HG03521 (cell line): ENCODE measurements around the gene NEBL.
"Not testable (repeated sequence)": the region's sequence is repeated elsewhere in the genome, so short reads cannot be mapped to it uniquely, and the experiment has no call there.

Source experiments
- ATAC-seq: cut with Tn5 transposase; IDR thresholded peaks from one replicate; pipeline ENCODE4 v1.9.1; 2021; ENCODE audit warnings: mild to moderate bottlenecking, moderate library complexity; ENCODE audit not compliant: unreplicated experiment

Gene NEBL, protein sequence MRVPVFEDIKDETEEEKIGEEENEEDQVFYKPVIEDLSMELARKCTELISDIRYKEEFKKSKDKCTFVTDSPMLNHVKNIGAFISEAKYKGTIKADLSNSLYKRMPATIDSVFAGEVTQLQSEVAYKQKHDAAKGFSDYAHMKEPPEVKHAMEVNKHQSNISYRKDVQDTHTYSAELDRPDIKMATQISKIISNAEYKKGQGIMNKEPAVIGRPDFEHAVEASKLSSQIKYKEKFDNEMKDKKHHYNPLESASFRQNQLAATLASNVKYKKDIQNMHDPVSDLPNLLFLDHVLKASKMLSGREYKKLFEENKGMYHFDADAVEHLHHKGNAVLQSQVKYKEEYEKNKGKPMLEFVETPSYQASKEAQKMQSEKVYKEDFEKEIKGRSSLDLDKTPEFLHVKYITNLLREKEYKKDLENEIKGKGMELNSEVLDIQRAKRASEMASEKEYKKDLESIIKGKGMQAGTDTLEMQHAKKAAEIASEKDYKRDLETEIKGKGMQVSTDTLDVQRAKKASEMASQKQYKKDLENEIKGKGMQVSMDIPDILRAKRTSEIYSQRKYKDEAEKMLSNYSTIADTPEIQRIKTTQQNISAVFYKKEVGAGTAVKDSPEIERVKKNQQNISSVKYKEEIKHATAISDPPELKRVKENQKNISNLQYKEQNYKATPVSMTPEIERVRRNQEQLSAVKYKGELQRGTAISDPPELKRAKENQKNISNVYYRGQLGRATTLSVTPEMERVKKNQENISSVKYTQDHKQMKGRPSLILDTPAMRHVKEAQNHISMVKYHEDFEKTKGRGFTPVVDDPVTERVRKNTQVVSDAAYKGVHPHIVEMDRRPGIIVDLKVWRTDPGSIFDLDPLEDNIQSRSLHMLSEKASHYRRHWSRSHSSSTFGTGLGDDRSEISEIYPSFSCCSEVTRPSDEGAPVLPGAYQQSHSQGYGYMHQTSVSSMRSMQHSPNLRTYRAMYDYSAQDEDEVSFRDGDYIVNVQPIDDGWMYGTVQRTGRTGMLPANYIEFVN

DNA sequence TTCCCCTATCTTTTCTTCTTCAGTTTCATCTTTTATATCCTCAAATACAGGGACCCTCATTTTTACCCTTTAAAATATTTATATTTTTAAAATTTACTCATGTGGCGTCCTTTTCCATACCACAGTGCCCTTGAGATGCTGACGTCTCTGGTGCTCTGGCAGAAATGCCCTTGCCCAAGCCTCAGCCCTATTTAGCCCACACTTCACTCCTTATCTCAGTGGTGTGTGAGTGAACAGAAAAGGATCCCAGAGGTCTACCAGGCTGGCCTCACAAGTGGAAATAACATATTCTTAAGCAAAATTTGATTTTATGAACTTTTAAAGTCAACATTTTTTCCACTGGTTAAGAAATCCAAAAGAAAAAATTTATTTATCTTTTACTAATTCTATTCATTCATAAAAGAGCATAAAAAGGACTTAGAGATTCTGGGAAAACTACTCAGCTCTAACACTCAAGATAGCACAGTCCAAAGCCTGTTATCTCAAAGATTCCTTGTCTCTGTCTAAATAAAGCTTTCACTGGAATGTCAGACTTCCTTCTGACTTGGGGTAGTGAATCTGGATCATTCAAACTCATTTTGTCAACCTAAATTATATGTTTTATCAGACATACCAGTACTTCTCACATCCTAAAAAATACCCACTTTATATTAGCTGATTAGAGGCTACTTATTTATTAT lies at the start of gene NEBL:
NEBL (minus strand) TSS at position 166 of the 680 bp plus-strand sequence; CDS start at position 60, 106 bp downstream.
- ATAC-seq: no peak

DNA sequence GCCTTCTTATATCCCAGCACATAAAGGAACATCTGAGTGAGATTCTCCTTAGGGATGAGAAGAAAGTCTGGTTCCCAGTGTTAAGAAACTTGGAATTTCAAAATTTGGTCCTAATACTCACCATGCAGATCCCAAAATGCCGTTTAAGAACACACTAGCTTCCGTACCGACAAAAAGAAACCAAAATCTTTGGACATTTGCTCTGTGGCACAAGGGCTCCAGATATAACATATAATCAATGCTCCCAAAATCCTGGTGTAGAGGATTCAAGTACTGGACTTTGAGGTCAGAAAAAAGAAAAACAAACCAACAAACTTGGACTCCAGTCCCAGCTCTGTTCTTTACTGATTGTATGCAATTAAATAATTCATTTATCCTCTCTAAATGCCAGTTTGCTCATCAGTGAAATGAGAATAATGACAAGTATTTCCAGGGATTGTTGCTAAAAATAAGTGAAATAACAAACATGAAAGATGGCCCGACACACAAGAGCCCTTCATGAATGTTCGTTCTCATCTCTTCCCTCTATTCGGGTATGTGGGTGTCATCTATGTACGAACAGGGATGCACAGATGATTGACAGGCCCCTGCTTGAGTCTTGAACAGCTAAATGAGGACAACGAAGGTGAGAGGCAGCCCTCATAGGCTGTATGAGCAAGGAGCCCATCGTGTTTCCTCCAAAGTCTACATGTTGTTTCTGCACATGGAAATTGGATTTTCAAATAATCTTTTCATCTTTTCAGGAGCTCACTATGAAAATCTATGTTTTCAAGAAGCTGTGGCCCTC lies 48.6 kb upstream of the NEBL start:
- ATAC-seq: no peak

DNA sequence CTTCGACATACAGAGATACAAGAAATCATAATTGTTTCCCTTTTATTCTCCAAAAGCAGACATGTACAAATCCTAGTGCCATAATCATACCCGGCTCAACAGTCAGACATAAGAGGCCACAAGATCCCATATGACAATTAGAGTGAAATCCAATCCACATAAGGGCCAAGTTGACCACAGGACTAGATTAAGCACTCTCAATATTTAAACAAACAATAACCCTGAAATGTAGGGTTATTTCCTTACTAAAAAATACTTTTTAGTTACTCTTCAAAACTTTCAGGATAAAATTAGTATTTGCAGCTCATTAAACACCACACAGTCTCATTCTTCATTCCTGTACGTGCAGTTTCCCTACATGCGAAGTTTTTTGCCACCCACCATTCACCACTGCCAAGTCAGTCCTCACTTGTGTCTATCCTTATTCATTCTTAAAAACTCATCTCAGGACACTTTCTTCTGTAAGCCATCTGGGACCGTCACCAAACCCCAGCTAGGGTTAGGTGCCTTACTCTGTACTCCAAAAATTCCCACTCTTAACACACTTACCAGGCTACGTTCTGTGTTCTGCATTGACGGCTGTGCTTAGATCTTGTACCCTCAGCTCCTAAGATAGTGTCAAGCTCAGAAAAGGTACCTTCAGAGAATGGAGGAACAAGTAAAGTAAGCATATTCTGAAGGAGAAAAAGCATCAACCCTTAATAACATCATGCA lies 47.8 kb upstream of the NEBL start:
- no peak for ATAC-seq

GRCh38 chr10:20939414-20939813 lies 42.3 kb upstream of the NEBL start:
- not testable (repeated sequence) for ATAC-seq

DNA sequence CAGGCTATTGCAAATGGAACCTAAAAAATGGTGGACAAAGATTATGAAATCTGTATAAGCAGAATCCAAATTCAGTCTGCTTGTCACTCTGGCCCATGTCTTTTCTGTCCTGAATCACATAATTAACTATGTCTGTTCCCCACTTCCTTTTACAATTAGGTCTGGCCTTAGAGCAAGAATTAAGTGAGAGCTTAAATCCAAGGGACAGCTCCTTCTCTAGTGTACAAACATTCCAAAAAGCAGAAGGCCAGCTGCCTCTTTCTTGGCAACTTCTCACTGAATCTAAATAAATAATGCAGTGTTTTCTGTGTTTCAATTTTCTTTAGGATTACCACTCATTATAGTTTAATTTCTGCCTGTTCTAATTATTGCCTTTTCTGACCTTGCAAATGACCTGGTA lies 39.3 kb upstream of the NEBL start:
- no peak for ATAC-seq

DNA sequence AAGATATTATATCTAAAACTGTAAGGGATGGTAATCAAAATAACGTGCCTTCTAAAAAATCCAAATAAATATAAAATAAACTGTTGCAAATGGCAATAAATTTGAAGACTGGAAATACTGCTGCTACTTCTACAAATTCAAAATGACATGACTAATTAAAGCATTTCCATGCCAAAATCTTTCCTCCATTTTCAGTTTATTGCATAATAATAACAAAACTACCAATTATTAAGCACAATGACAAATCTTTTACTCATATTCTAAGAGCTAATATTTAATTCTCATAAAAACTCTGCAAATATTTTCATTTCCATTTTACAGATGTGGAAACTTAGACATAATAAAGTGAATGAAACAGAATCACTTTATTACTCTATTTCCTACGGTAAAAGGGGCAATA lies 38.8 kb upstream of the NEBL start:
- no peak for ATAC-seq

DNA sequence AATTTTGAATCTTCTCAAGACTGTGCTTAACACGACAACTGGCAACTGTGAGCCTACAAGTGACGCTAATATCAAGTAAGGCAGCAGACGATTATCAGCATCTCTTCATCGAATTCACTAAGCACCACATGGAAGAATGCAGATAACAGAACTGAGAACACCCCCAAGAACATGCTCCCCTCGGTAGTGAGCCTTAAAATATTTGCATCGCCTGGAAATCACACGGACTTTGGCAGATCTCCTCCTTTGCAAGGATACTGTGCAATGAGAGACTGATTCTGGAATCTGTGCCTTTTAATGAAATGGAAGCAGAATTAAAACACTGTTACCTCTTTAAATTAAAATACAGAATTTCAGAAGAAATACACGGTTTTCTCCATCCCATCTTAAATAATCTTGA lies 38.2 kb upstream of the NEBL start:
- ATAC-seq: no peak

GRCh38 chr10:20933705-20934104 lies 36.6 kb upstream of the NEBL start:
- ATAC-seq: no peak

- ATAC-seq: no peak
These were observed 35.6 kb upstream of the NEBL start for GRCh38 chr10:20932606-20933126.

- no peak for ATAC-seq
These were observed 34.2 kb upstream of the NEBL start for GRCh38 chr10:20931156-20931795.

DNA sequence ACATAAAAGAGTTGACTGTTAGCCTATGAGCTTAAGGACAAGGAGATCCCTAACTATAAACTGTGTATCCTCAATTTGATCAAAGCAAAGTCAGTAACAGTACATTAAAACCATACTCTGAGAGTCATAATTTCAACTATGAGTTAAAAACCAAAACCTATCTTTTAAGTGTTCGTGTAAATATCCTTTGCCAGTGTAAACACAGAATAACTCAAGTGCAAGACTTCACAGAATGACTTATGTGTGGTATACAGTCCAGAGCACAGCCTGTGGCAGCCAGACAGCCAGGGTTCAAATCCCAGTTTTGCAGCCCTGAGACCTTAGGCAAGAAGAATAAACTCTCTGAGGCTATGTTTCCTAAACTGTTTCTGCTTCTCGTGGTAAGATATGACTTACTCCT lies 30.3 kb upstream of the NEBL start:
- ATAC-seq: no peak

DNA sequence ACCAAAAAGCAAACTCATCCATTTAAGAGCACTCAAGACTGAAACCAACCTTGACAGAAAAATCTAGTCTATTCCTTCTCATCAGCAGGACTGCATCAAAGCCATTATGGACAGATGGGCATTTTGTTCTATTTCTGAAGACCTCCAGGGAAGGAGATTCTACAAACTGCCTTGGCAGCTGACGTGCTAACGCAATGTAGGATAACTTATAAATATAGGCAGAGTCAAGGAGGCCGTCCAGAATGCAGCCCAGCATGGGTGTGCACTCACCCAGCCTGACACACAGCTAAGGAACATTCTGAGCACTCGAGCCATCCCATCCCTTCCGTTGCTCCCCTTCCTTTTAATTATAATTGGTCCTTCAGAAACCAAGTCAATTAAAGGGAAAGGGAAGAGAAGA lies 25.3 kb upstream of the NEBL start:
- ATAC-seq: no peak

GRCh38 chr10:20922033-20922432 lies 24.9 kb upstream of the NEBL start:
- no peak for ATAC-seq

- no peak for ATAC-seq
These were observed 22.9 kb upstream of the NEBL start for GRCh38 chr10:20920061-20920460.

GRCh38 chr10:20919481-20919880 lies 22.4 kb upstream of the NEBL start:
- ATAC-seq: no peak

GRCh38 chr10:20916976-20917375 lies 19.9 kb upstream of the NEBL start:
- no peak for ATAC-seq

DNA sequence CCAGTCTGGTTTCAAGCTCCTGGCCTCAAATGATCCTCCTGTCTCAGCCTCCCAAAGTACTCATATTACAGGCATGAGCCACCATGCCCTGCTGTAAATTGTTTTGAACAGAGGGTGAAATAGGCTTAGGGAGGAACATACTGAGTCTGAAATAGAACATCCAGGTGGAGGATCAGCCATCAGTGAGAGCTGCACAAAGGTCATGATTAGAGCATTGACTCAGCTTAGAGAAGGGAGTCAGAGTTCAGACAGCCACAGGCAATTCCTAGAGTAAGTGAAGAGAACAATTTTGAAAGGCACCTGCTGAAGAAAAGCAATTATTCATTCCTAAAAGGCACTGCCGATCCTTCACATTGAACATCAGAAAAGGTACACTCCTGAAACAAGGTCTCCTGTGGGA lies 15.9 kb upstream of the NEBL start:
- no peak for ATAC-seq

- ATAC-seq: no peak
These were observed 14.5 kb upstream of the NEBL start for GRCh38 chr10:20911626-20912025.

DNA sequence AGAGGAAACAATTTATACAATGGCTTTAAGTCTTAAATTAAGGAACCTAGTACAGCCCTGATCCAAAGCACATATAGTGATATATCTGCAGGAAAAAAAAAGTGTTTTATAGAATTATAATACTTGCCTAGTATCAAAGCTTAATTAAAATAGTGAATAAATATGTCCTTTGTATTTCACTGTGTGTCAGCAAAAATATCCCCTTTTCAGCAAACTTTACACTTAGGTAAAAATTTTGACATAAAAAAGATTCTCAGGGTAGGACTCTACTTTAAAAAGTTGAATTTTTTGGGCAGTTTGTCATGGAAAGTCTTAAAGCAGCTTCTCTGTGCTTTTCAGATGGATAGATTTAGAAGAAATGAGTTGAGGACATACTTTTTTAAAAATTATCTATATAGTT lies 12.7 kb upstream of the NEBL start:
- no peak for ATAC-seq
